Measurements from ENCODE around the gene CHTF18.

The CHTF18 gene

GRCh38 chr16:842061-842476 lies 53.6 kb downstream of the CHTF18 start:
- POLR2A ChIA-PET: no interaction called here
- H3K9me3 ChIP-seq (ENCODE audit: control insufficient read depth, insufficient read depth, low read depth, low read length): no peaks in the 10 kb centered on the region

GRCh38 chr16:842711-843560 lies 54.5 kb downstream of the CHTF18 start:
- no peak overlapping the region for H3K4me3 ChIP-seq (ENCODE audit: low read depth, low read length)
- no peaks in the 10 kb centered on the region for H3K9me3 ChIP-seq (ENCODE audit: control insufficient read depth, insufficient read depth, low read depth, low read length)
- H3K27ac ChIP-seq (ENCODE audit: extremely low read depth, low read depth, low read length): no peak overlapping the region
- no peaks in the 10 kb centered on the region for H3K36me3 ChIP-seq (ENCODE audit: control insufficient read depth in 2 of 2, insufficient read depth in 1 of 2, low read length in 2 of 2)
- ChIA-PET CTCF (no interaction called here), POLR2A (no interaction called here)
- no peaks in the 10 kb centered on the region for H3K4me1 ChIP-seq (ENCODE audit: control insufficient read depth, insufficient read depth, low read length)
- TF ChIP-seq ZNF664 (tag by site-specific recombination; IDR thresholded peaks at IDR 0.05) (no peak), PRDM1 (tag by site-specific recombination; IDR thresholded peaks at IDR 0.05) (no peak), ZNF292 (tag by site-specific recombination; IDR thresholded peaks at IDR 0.05; ENCODE audit: borderline replicate concordance, low read depth) (no peak), ZNF133 (tag by site-specific recombination; IDR thresholded peaks at IDR 0.05) (no peak)

More at GRCh38 chr16:842061-842476, 53.6 kb downstream of the CHTF18 start:
- H3K36me3 ChIP-seq (ENCODE audit: control insufficient read depth in 2 of 2, insufficient read depth in 1 of 2, low read length in 2 of 2): no peaks in the 10 kb centered on the region
- no peak overlapping the region for H3K27ac ChIP-seq (ENCODE audit: extremely low read depth, low read depth, low read length)
- no peak overlapping the region for H3K4me3 ChIP-seq (ENCODE audit: low read depth, low read length)
- no peaks in the 10 kb centered on the region for H3K4me1 ChIP-seq (ENCODE audit: control insufficient read depth, insufficient read depth, low read length)
- CTCF ChIA-PET: interaction anchor here (0.6 kb wide), 1 partner anchor 567 kb away, joined by 3 read pairs; no protein-coding TSS in a partner anchor
- TF ChIP-seq GLI2 (tag by site-specific recombination; IDR thresholded peaks at IDR 0.05; ENCODE audit: borderline replicate concordance, low read depth): no peak
- TF ChIP-seq ZNF24 (tag by site-specific recombination; IDR thresholded peaks at IDR 0.05): no peak
- no peak for TF ChIP-seq ZFP37 (tag by site-specific recombination; IDR thresholded peaks at IDR 0.05)
- TF ChIP-seq ZNF670 (tag by site-specific recombination; IDR thresholded peaks at IDR 0.05; ENCODE audit: low read depth): no peak
- TF ChIP-seq, protein P1, sequence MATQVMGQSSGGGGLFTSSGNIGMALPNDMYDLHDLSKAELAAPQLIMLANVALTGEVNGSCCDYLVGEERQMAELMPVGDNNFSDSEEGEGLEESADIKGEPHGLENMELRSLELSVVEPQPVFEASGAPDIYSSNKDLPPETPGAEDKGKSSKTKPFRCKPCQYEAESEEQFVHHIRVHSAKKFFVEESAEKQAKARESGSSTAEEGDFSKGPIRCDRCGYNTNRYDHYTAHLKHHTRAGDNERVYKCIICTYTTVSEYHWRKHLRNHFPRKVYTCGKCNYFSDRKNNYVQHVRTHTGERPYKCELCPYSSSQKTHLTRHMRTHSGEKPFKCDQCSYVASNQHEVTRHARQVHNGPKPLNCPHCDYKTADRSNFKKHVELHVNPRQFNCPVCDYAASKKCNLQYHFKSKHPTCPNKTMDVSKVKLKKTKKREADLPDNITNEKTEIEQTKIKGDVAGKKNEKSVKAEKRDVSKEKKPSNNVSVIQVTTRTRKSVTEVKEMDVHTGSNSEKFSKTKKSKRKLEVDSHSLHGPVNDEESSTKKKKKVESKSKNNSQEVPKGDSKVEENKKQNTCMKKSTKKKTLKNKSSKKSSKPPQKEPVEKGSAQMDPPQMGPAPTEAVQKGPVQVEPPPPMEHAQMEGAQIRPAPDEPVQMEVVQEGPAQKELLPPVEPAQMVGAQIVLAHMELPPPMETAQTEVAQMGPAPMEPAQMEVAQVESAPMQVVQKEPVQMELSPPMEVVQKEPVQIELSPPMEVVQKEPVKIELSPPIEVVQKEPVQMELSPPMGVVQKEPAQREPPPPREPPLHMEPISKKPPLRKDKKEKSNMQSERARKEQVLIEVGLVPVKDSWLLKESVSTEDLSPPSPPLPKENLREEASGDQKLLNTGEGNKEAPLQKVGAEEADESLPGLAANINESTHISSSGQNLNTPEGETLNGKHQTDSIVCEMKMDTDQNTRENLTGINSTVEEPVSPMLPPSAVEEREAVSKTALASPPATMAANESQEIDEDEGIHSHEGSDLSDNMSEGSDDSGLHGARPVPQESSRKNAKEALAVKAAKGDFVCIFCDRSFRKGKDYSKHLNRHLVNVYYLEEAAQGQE (tag by site-specific recombination; IDR thresholded peaks at IDR 0.05): no peak
- no peak for TF ChIP-seq ZNF529 (tag by site-specific recombination; IDR thresholded peaks at IDR 0.05; ENCODE audit: insufficient replicate concordance)
- no peak for TF ChIP-seq ZNF624 (tag by site-specific recombination; IDR thresholded peaks at IDR 0.05)
- no peak for TF ChIP-seq HOXC10 (CRISPR knock-in tag; IDR thresholded peaks at IDR 0.05)
- no peak for TF ChIP-seq ZNF426 (tag by site-specific recombination; IDR thresholded peaks at IDR 0.05)
- no peak for TF ChIP-seq ZXDB (tag by site-specific recombination; IDR thresholded peaks at IDR 0.05)
- no peak for TF ChIP-seq GLIS2 (tag by site-specific recombination; IDR thresholded peaks at IDR 0.05)
- no peak for TF ChIP-seq ZNF223 (tag by site-specific recombination; IDR thresholded peaks at IDR 0.05)
- no peak for TF ChIP-seq ZNF239 (tag by site-specific recombination; IDR thresholded peaks at IDR 0.05)

DNA sequence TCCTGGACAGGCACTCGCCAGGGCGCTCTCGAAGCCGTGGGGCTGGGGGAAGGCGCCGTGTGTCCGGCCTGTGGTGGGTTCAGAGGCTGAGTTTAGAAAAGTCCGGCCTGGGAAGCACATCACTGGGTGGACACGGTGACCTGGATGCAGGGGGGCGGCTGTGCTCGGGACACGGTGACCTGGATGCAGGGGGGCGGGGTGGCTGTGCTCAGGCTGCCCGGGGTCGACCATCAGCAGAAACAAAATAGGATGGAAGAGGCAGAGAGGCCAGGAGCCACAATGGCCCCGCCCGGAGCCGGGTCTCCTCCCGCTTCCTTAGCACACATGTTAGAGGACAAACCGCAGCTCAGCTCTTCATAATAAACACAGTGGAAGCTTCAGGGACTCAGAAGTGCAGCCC lies 55.4 kb downstream of the CHTF18 start:
- H3K4me1 ChIP-seq (ENCODE audit: control insufficient read depth, insufficient read depth, low read length): no peaks in the 10 kb centered on the region
- no peak for TF ChIP-seq ZNF426 (tag by site-specific recombination; IDR thresholded peaks at IDR 0.05)
- TF ChIP-seq ZNF670 (tag by site-specific recombination; IDR thresholded peaks at IDR 0.05; ENCODE audit: low read depth): no peak
- TF ChIP-seq ZNF510 (tag by site-specific recombination; IDR thresholded peaks at IDR 0.05; ENCODE audit: insufficient replicate concordance): no peak
- TF ChIP-seq ZNF202 (tag by site-specific recombination; IDR thresholded peaks at IDR 0.05; ENCODE audit: borderline replicate concordance): no peak
- TF ChIP-seq ZNF366 (tag by site-specific recombination; conservative IDR thresholded peaks at IDR 0.05): no peak
- TF ChIP-seq, protein P2, sequence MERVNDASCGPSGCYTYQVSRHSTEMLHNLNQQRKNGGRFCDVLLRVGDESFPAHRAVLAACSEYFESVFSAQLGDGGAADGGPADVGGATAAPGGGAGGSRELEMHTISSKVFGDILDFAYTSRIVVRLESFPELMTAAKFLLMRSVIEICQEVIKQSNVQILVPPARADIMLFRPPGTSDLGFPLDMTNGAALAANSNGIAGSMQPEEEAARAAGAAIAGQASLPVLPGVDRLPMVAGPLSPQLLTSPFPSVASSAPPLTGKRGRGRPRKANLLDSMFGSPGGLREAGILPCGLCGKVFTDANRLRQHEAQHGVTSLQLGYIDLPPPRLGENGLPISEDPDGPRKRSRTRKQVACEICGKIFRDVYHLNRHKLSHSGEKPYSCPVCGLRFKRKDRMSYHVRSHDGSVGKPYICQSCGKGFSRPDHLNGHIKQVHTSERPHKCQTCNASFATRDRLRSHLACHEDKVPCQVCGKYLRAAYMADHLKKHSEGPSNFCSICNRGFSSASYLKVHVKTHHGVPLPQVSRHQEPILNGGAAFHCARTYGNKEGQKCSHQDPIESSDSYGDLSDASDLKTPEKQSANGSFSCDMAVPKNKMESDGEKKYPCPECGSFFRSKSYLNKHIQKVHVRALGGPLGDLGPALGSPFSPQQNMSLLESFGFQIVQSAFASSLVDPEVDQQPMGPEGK (tag by site-specific recombination; IDR thresholded peaks at IDR 0.05): no peak
- no peak for TF ChIP-seq KLF7 (tag by site-specific recombination; IDR thresholded peaks at IDR 0.05; ENCODE audit: borderline replicate concordance)
- no peak for TF ChIP-seq ZNF423 (tag by site-specific recombination; IDR thresholded peaks at IDR 0.05)
- TF ChIP-seq ZNF133 (tag by site-specific recombination; IDR thresholded peaks at IDR 0.05): no peak
- TF ChIP-seq ZNF175 (tag by site-specific recombination; IDR thresholded peaks at IDR 0.05): no peak
- no peak for TF ChIP-seq ZNF140 (tag by site-specific recombination; IDR thresholded peaks at IDR 0.05)

More for the DNA sequence above, 55.4 kb downstream of the CHTF18 start:
- no peaks in the 10 kb centered on the region for H3K36me3 ChIP-seq (ENCODE audit: control insufficient read depth in 2 of 2, insufficient read depth in 1 of 2, low read length in 2 of 2)
- no peak overlapping the region for H3K27ac ChIP-seq (ENCODE audit: extremely low read depth, low read depth, low read length)
- CTCF ChIA-PET: no interaction called here
- POLR2A ChIA-PET: no interaction called here
- no peaks in the 10 kb centered on the region for H3K9me3 ChIP-seq (ENCODE audit: control insufficient read depth, insufficient read depth, low read depth, low read length)
- H3K4me3 ChIP-seq (ENCODE audit: low read depth, low read length): no peak overlapping the region
